ENCODE results near the gene GALNT2.

- TF ChIP-seq EZH2 (IDR thresholded peaks at IDR 0.05; ENCODE audit: borderline replicate concordance, low read depth, low read length, severe bottlenecking), result no peak
- TF ChIP-seq, protein P1, sequence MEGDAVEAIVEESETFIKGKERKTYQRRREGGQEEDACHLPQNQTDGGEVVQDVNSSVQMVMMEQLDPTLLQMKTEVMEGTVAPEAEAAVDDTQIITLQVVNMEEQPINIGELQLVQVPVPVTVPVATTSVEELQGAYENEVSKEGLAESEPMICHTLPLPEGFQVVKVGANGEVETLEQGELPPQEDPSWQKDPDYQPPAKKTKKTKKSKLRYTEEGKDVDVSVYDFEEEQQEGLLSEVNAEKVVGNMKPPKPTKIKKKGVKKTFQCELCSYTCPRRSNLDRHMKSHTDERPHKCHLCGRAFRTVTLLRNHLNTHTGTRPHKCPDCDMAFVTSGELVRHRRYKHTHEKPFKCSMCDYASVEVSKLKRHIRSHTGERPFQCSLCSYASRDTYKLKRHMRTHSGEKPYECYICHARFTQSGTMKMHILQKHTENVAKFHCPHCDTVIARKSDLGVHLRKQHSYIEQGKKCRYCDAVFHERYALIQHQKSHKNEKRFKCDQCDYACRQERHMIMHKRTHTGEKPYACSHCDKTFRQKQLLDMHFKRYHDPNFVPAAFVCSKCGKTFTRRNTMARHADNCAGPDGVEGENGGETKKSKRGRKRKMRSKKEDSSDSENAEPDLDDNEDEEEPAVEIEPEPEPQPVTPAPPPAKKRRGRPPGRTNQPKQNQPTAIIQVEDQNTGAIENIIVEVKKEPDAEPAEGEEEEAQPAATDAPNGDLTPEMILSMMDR (IDR thresholded peaks at IDR 0.05; ENCODE audit: borderline replicate concordance, extremely low read depth, low read length, poor library complexity, severe bottlenecking), result no peak
Observed at GRCh38 chr1:230132758-230133157, 65.7 kb downstream of the GALNT2 start.

Measured in DND-41 (cell line).